NB4 (cell line): ENCODE measurements around the gene SRSF12.

Source experiments
- CTCF ChIP-seq: IDR thresholded peaks from one replicate; pipeline ENCODE4 v1.5.1; 2012; ENCODE audit warnings: low read depth, low read length
- MAX ChIP-seq: IDR thresholded peaks from 2 replicates; pipeline ENCODE4 v1.6.1; 2011; ENCODE audit warnings: low read depth, low read length
- MYC ChIP-seq: IDR thresholded peaks from 2 replicates; pipeline ENCODE4 v1.6.1; 2011; ENCODE audit warnings: low read depth, low read length
- POLR2A ChIP-seq: IDR thresholded peaks from 2 replicates; pipeline ENCODE4 v1.6.1; 2011; ENCODE audit warnings: mild to moderate bottlenecking; ENCODE audit not compliant: insufficient read length; ENCODE audit errors: extremely low read depth

GRCh38 chr6:89048985-89049384 is 68.9 kb downstream of the SRSF12 start:
- no peak for TF ChIP-seq CTCF
- TF ChIP-seq MAX: no peak
- no peak for TF ChIP-seq POLR2A
- no peak for TF ChIP-seq MYC
